CD4-positive, alpha-beta T cell (primary cell): ENCODE data around the gene DONSON. TPM values are rescaled to one million over a fixed set of nuclear protein-coding genes. Genes with fewer than 3 reads are reported as not detected.
"Not testable (repeated sequence)": the region's sequence is repeated elsewhere in the genome, so short reads cannot be mapped to it uniquely, and the experiment has no call there.

Experiments
- ATAC-seq: fragments of 200-7000 bp; cut with Tn5 transposase; one replicate; pipeline ENCODE4 v1.10.0; 2022; ENCODE audit warnings: mild to moderate bottlenecking; ENCODE audit not compliant: poor library complexity
- CTCF ChIA-PET: fragments of 350-600 bp; sonication (Branson Sonifier 250); formaldehyde crosslinking; loops from one replicate; lab custom pipeline; 2021; ENCODE audit warnings: antibody characterized with exemption, inconsistent platforms; lab: Charles Lee
- POLR2A ChIA-PET: fragments of 350-600 bp; sonication (Branson Sonifier 250); formaldehyde crosslinking; loops from one replicate; lab custom pipeline; 2021; ENCODE audit warnings: antibody characterized with exemption, inconsistent platforms; lab: Charles Lee
- DNase-seq, 14 experiments: peaks; one replicate each; pipeline ENCODE4 v3.0.0-alpha.2; 2013 to 2020; ENCODE audit warnings: mixed read lengths in 2 of 14
- H3K27ac ChIP-seq, 2 donors: one replicate each; pipeline versions ENCODE4 v1.5.1 to v1.7.0; 2013; ENCODE audit warnings: low read length in 2 of 2, low read depth in 1 of 2, mild to moderate bottlenecking in 1 of 2
- H3K27me3 ChIP-seq, 2 experiments: 1 replicate in 1 of 2; 2 replicates in 1 of 2; pipeline versions ENCODE4 v1.6.1 to v1.7.0; 2013; ENCODE audit warnings: low read length in 2 of 2, control low read depth in 1 of 2, mild to moderate bottlenecking in 1 of 2, moderate library complexity in 1 of 2; ENCODE audit not compliant: insufficient read depth in 2 of 2, control insufficient read depth in 1 of 2
- H3K36me3 ChIP-seq: one replicate; pipeline ENCODE4 v1.6.1; 2013; ENCODE audit warnings: low read length, control low read depth; ENCODE audit not compliant: insufficient read depth
- H3K4me1 ChIP-seq: one replicate; pipeline ENCODE4 v1.6.1; 2013; ENCODE audit warnings: low read length, control low read depth; ENCODE audit not compliant: insufficient read depth
- H3K4me3 ChIP-seq: one replicate; pipeline ENCODE4 v1.5.1; 2013; ENCODE audit warnings: mild to moderate bottlenecking, low read length, moderate library complexity
- H3K9me3 ChIP-seq, 2 experiments: 1 replicate in 1 of 2; 2 replicates in 1 of 2; pipeline versions ENCODE4 v1.6.1 to v1.7.0; 2013; ENCODE audit warnings: low read length in 2 of 2, mild to moderate bottlenecking in 2 of 2, control low read depth in 1 of 2, moderate library complexity in 1 of 2; ENCODE audit not compliant: control insufficient read depth in 1 of 2, insufficient read depth in 1 of 2
- H3K27ac Mint-ChIP-seq: one replicate; pipeline ENCODE4 v1.8.0; 2020; ENCODE audit warnings: mixed read lengths
- H3K27me3 Mint-ChIP-seq: one replicate; pipeline ENCODE4 v1.8.0; 2021; ENCODE audit warnings: mixed read lengths
- H3K36me3 Mint-ChIP-seq: one replicate; pipeline ENCODE4 v1.8.0; 2021; ENCODE audit warnings: low read depth, mixed read lengths
- H3K4me1 Mint-ChIP-seq: one replicate; pipeline ENCODE4 v1.8.0; 2021; ENCODE audit warnings: low read depth, mixed read lengths
- H3K4me3 Mint-ChIP-seq: one replicate; pipeline ENCODE4 v1.8.0; 2020; ENCODE audit warnings: mild to moderate bottlenecking, mixed read lengths
- H3K9me3 Mint-ChIP-seq: one replicate; pipeline ENCODE4 v1.8.0; 2020; ENCODE audit warnings: mixed read lengths
- intact Hi-C, 2 experiments: fragments of 100-400 bp; cut with DNase I in 1 of 2; cut with micrococcal nuclease in 1 of 2; formaldehyde crosslinking; loops; one replicate each; pipeline versions ENCODE4 v1.15.1 to v1.9.0; 2023 to 2025; cut with DNase I, micrococcal nuclease
- polyA plus RNA-seq, 2 donors: library from polyadenylated mRNA; unstranded; fragments of 120-200 nt; gene quantifications; one replicate each; pipeline ENCODE4 v1.2.1, GENCODE V29; 2013
- total RNA-seq, 174 experiments: library from RNA in 2 of 174; stranded (reverse) in 2 of 174; gene quantifications; one replicate each; pipeline ENCODE4 v1.2.3 and lab custom pipeline; 2021 to 2026
- TF ChIP-seq, protein P1 (sequence below): fragments of 200-600 bp; IDR thresholded peaks from one replicate; pipeline ENCODE4 v1.8.0; 2022; ENCODE audit warnings: antibody characterized with exemption, mild to moderate bottlenecking

The DONSON gene, protein sequence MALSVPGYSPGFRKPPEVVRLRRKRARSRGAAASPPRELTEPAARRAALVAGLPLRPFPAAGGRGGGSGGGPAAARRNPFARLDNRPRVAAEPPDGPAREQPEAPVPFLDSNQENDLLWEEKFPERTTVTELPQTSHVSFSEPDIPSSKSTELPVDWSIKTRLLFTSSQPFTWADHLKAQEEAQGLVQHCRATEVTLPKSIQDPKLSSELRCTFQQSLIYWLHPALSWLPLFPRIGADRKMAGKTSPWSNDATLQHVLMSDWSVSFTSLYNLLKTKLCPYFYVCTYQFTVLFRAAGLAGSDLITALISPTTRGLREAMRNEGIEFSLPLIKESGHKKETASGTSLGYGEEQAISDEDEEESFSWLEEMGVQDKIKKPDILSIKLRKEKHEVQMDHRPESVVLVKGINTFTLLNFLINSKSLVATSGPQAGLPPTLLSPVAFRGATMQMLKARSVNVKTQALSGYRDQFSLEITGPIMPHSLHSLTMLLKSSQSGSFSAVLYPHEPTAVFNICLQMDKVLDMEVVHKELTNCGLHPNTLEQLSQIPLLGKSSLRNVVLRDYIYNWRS
- total RNA-seq, result 10 to 100 TPM; 11.9 to 13.5 TPM
- 10.0 TPM for polyA plus RNA-seq (2013, experiment 1 of 2)
- 14.6 TPM for polyA plus RNA-seq (2013, experiment 2 of 2)
- 6.4 to 57.4 (median 10.9) reads per million in 172 experiments for total RNA-seq (lab: John Stamatoyannopoulos, UW)

DNA sequence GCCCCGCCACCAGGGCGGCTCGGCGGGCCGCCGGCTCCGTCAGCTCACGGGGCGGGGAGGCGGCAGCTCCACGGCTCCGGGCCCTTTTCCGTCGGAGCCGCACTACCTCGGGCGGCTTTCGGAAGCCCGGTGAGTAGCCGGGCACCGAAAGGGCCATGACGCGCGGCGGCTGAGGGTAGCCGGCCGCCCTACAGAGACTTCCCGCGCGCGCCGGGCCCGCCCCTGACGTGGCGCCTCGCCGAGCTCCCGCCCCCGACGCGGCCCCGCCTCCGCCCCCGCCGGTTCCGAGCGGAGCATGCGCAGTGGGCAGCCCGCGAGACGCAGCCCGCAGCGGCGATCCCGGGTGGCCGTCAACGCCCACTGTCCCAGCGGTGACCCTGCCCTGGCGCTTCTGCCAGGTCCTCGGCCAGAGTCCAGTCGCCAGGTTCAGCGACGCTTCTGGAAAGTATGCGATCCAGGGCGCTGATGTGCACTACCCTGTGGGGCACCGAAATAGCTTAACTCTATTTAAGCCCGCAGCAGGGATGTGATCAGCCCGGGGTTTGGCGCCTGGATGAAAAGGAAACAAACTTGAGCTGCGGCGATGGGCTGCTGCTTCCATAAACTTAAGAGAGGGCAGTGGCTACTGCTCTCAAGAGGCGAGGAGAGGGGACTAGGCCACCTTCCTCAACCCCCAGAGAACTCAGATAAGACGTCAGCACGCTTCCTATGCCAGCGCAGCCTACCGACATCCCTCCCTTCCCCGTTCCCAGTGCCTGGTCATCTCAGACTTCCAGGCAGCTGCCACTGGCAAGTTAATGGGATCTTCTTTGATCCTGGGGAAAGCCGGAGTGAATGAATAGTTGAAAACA is at the start of gene DONSON:
TSS of gene DONSON (minus strand) at position 200 of the 851 bp plus-strand sequence. CDS start at position 157, 43 bp downstream.
- H3K4me3 ChIP-seq, result peak within 1 kb of the TSS; percentile 75
- Mint-ChIP-seq H3K27ac (peak within 1 kb of the TSS; percentile 81), H3K36me3 (peaks cover 4% of the 10 kb centered on the region), H3K27me3 (no peaks in the 10 kb centered on the region), H3K4me1 (peaks cover 10% of the 10 kb centered on the region), H3K9me3 (no peaks in the 10 kb centered on the region), H3K4me3 (peak within 1 kb of the TSS; percentile 97)
- peak; percentile 90 for ATAC-seq
- TF ChIP-seq, protein P1, sequence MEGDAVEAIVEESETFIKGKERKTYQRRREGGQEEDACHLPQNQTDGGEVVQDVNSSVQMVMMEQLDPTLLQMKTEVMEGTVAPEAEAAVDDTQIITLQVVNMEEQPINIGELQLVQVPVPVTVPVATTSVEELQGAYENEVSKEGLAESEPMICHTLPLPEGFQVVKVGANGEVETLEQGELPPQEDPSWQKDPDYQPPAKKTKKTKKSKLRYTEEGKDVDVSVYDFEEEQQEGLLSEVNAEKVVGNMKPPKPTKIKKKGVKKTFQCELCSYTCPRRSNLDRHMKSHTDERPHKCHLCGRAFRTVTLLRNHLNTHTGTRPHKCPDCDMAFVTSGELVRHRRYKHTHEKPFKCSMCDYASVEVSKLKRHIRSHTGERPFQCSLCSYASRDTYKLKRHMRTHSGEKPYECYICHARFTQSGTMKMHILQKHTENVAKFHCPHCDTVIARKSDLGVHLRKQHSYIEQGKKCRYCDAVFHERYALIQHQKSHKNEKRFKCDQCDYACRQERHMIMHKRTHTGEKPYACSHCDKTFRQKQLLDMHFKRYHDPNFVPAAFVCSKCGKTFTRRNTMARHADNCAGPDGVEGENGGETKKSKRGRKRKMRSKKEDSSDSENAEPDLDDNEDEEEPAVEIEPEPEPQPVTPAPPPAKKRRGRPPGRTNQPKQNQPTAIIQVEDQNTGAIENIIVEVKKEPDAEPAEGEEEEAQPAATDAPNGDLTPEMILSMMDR, result no peak
- peaks cover 11% of the 10 kb centered on the region for H3K4me1 ChIP-seq
- H3K36me3 ChIP-seq, result no peaks in the 10 kb centered on the region
- H3K27me3 ChIP-seq, result no peaks in the 10 kb centered on the region
- POLR2A ChIA-PET, result interaction anchor here (0.8 to 2.5 kb wide), 17 partner anchors 10 to 817 kb away, joined by 3 to 52 read pairs (median 7); partner anchors contain the start of genes DNAJC28, GART, IFNAR1 and PAXBP1
- CTCF ChIA-PET, result interaction anchor here (0.5 to 4.5 kb wide), 9 partner anchors 15 to 108 kb away, joined by 3 to 27 read pairs (median 4); no protein-coding TSS in a partner anchor
- peak within 1 kb of the TSS; percentile 4 to 42 for H3K27ac ChIP-seq
- peak; percentile 72 to 95 (median 84) for DNase-seq
- intact Hi-C loops, result loop anchor here (1.0 to 5.0 kb wide), 5 partner anchors 46 to 96 kb away; partner anchors contain the start of genes GART (in 2 of the 2), ITSN1 (in 2 of the 2), SON (in 2 of the 2) and DNAJC28 (in 1 of the 2)
- no peaks in the 10 kb centered on the region for H3K9me3 ChIP-seq

DNA sequence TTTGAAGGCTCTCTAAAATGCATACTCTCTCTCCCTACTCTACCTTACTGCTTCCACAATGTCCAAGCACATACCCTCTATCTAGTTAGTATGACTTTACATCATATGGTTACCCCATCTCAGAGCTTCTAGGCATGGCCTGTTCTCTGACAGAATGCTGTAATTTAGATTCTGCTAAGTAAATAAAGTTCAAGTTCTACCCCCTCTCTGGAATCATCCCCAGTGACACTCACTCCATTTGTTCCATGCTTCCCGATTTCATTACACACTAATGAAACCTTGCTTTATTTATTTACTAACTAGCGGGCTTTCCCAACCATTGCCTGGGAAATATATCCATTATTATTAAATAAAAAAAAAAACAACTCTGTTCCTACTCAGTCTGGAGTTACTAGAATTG is 45.8 kb upstream of the DONSON start:
- Histone ChIP-seq H3K4me3 (no peak overlapping the region), H3K27ac (no peak overlapping the region), H3K27me3 (no peaks in the 10 kb centered on the region), H3K36me3 (peaks cover 15% of the 10 kb centered on the region), H3K9me3 (no peaks in the 10 kb centered on the region), H3K4me1 (no peaks in the 10 kb centered on the region)
- DNase-seq, result no peak
- Mint-ChIP-seq H3K4me1 (peaks cover 20% of the 10 kb centered on the region), H3K4me3 (no peak overlapping the region), H3K27me3 (no peaks in the 10 kb centered on the region), H3K9me3 (no peaks in the 10 kb centered on the region), H3K27ac (no peak overlapping the region), H3K36me3 (peaks cover 42% of the 10 kb centered on the region)
- intact Hi-C loops, result loop anchor here in 1 of 2 experiments (5.0 kb wide), 1 partner anchor 42 kb away; no protein-coding TSS in a partner anchor
- POLR2A ChIA-PET, result no interaction called here
- CTCF ChIA-PET, result no interaction called here
- TF ChIP-seq, protein P1, result no peak
- ATAC-seq, result no peak

DNA sequence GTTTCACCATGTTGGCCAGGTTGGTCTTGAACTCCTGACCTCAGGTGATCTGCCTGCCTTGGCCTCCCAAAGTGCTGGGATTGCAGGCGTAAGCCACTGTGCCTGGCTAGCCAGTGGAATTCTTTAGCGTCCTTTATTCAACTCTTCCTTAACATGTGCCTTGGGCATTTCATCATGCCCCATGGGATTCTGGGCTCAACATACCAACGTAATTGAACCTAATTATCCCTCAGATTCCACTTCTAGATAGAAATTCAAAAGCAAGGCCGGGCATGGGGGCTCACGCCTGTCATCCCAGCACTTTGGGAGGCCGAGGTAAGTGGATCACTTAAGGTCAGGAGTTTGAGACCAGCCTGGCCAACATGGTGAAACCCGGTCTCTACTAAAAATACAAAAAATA is 37.7 kb upstream of the DONSON start:
- intact Hi-C loops, DNase-seq, CTCF ChIA-PET, H3K4me3 Mint-ChIP-seq, H3K27me3 ChIP-seq, H3K27ac Mint-ChIP-seq, H3K4me3 ChIP-seq, POLR2A ChIA-PET, H3K4me1 Mint-ChIP-seq, H3K27ac ChIP-seq, H3K27me3 Mint-ChIP-seq, H3K9me3 ChIP-seq, H3K4me1 ChIP-seq, ATAC-seq, H3K9me3 Mint-ChIP-seq: not testable (repeated sequence)
- peaks cover 46% of the 10 kb centered on the region for H3K36me3 Mint-ChIP-seq
- H3K36me3 ChIP-seq, result peaks cover 59% of the 10 kb centered on the region
